GM23338 (cell line): ENCODE data around the gene ZNF891. TPM values are rescaled to one million over a fixed set of nuclear protein-coding genes. Genes with fewer than 3 reads are reported as not detected.

Experiments
- ATAC-seq: fragments of 200-7000 bp; cut with Tn5 transposase; 3 replicates; pipeline ENCODE4 v1.9.1; 2020
- DNase-seq: peaks from one replicate; pipeline ENCODE4 v3.0.0-alpha.2; 2015; ENCODE audit warnings: low spot score
- H2AFZ ChIP-seq: fragments of 200-600 bp; sonication (generic); 2 replicates; pipeline ENCODE4 v1.8.0; 2016; ENCODE audit warnings: antibody characterized with exemption, mild to moderate bottlenecking, moderate library complexity
- H3F3A ChIP-seq: fragments of 200-600 bp; sonication (generic); replicated peaks from 2 replicates; pipeline ENCODE4 v1.8.0; 2017; ENCODE audit warnings: antibody characterized with exemption, mixed run types, low read depth
- H3K27ac ChIP-seq: fragments of 200-600 bp; sonication (generic); 2 replicates; pipeline ENCODE4 v1.6.1; 2016; ENCODE audit warnings: low read depth
- H3K27me3 ChIP-seq: fragments of 200-600 bp; sonication (generic); 2 replicates; pipeline ENCODE4 v1.8.0; 2016; ENCODE audit warnings: mild to moderate bottlenecking, mixed run types, moderate library complexity; ENCODE audit not compliant: insufficient read depth
- H3K36me3 ChIP-seq: fragments of 200-600 bp; sonication (generic); 2 replicates; pipeline ENCODE4 v1.8.0; 2016; ENCODE audit warnings: mild to moderate bottlenecking; ENCODE audit not compliant: insufficient read depth
- H3K4me1 ChIP-seq: fragments of 200-600 bp; sonication (generic); 2 replicates; pipeline ENCODE4 v1.8.0; 2016; ENCODE audit warnings: mild to moderate bottlenecking, moderate library complexity; ENCODE audit not compliant: insufficient read depth
- H3K4me2 ChIP-seq: fragments of 200-600 bp; sonication (generic); 2 replicates; pipeline ENCODE4 v1.7.1; 2017; ENCODE audit warnings: mixed run types
- H3K4me3 ChIP-seq: fragments of 200-600 bp; sonication (generic); 2 replicates; pipeline ENCODE4 v1.6.1; 2016; ENCODE audit warnings: mixed run types
- H3K79me2 ChIP-seq: fragments of 200-600 bp; sonication (generic); replicated peaks from 2 replicates; pipeline ENCODE4 v1.8.0; 2017; ENCODE audit warnings: mild to moderate bottlenecking; ENCODE audit not compliant: insufficient read depth
- H3K9me2 ChIP-seq: fragments of 200-600 bp; sonication (generic); 2 replicates; pipeline ENCODE4 v1.8.0; 2017; ENCODE audit not compliant: insufficient read depth
- H4K20me1 ChIP-seq: fragments of 200-600 bp; sonication (generic); replicated peaks from 2 replicates; pipeline ENCODE4 v1.8.0; 2017; ENCODE audit warnings: mild to moderate bottlenecking; ENCODE audit not compliant: insufficient read depth
- H3K27ac Mint-ChIP-seq: 2 replicates; pipeline ENCODE4 v1.8.0; 2020; ENCODE audit warnings: inconsistent platforms, mild to moderate bottlenecking, moderate library complexity, mixed read lengths
- H3K27me3 Mint-ChIP-seq: 3 replicates; pipeline ENCODE4 v1.8.0; 2022; ENCODE audit warnings: low read depth, mild to moderate bottlenecking, moderate library complexity, mixed read lengths, inconsistent platforms; ENCODE audit not compliant: insufficient read depth, poor library complexity
- H3K36me3 Mint-ChIP-seq: 3 replicates; pipeline ENCODE4 v1.8.0; 2021; ENCODE audit warnings: low read depth, mild to moderate bottlenecking, inconsistent platforms, moderate library complexity, mixed read lengths
- H3K4me1 Mint-ChIP-seq: 3 replicates; pipeline ENCODE4 v1.8.0; 2020; ENCODE audit warnings: mild to moderate bottlenecking, inconsistent platforms, mixed read lengths
- H3K4me3 Mint-ChIP-seq: 3 replicates; pipeline ENCODE4 v1.8.0; 2021; ENCODE audit warnings: moderate library complexity, mild to moderate bottlenecking, inconsistent platforms, mixed read lengths
- H3K9me3 Mint-ChIP-seq: 3 replicates; pipeline ENCODE4 v1.8.0; 2020; ENCODE audit warnings: moderate library complexity, mild to moderate bottlenecking, inconsistent platforms, mixed read lengths
- EZH2 ChIP-seq: fragments of 200-600 bp; sonication (generic); IDR thresholded peaks from one replicate; pipeline ENCODE4 v1.8.0; 2017; ENCODE audit warnings: antibody characterized with exemption, mild to moderate bottlenecking, low read depth; ENCODE audit not compliant: unreplicated experiment
- EZH2phosphoT487 ChIP-seq: fragments of 200-600 bp; sonication (generic); IDR thresholded peaks from one replicate; pipeline ENCODE4 v1.8.1; 2018; ENCODE audit warnings: antibody characterized with exemption; ENCODE audit not compliant: unreplicated experiment
- REST ChIP-seq: IDR thresholded peaks from one replicate; pipeline ENCODE4 v1.6.1; 2018; ENCODE audit warnings: antibody characterized with exemption; ENCODE audit not compliant: unreplicated experiment
- ZNF331 ChIP-seq: fragments of 250-450 bp; sonication (Bioruptor Pico); IDR thresholded peaks from 2 replicates; pipeline ENCODE4 v1.5.0; 2020; ENCODE audit warnings: low read depth, mild to moderate bottlenecking, moderate library complexity
- polyA plus RNA-seq: library from polyadenylated mRNA; unstranded; fragments of >200 nt; fragmentation: Nextera tagmentation; extraction: Ambion mirVana; gene quantifications from 2 replicates; pipeline ENCODE4 v1.2.1, GENCODE V29; 2016
- total RNA-seq: library from RNA; depleted of rRNA; stranded (reverse); fragments of >200 nt; shearing (Covaris generic); gene quantifications from 2 replicates; pipeline ENCODE4 v1.2.3, GENCODE V29; 2014
- TF ChIP-seq, protein P1 (sequence below): IDR thresholded peaks from 2 replicates; pipeline ENCODE4 v1.6.1; 2016; ENCODE audit warnings: antibody characterized with exemption

Gene ZNF891
- total and polyA plus RNA-seq, 2 experiments from 2014 or later: 1.8 to 5.4 TPM

GRCh38 chr12:133129368-133130037, 571 bp downstream of the ZNF891 start:
- Histone ChIP-seq H3K4me2 (peak overlapping the region; percentile 94), H2AFZ (peak overlapping the region; percentile 98), H3K4me3 (peak overlapping the region; percentile 68), H3K4me1 (no peaks in the 10 kb centered on the region), H3K79me2 (peaks cover 85% of the 10 kb centered on the region), H3K36me3 (peaks cover 43% of the 10 kb centered on the region), H3K27me3 (no peaks in the 10 kb centered on the region), H3K9me2 (no peaks in the 10 kb centered on the region), H4K20me1 (no peaks in the 10 kb centered on the region), H3K27ac (peak overlapping the region; percentile 87; the same call in 1 of the 2 replicates), H3F3A (no peaks in the 10 kb centered on the region)
- DNase-seq: peak; percentile 37
- no peak for TF ChIP-seq ZNF331
- TF ChIP-seq, protein P1, sequence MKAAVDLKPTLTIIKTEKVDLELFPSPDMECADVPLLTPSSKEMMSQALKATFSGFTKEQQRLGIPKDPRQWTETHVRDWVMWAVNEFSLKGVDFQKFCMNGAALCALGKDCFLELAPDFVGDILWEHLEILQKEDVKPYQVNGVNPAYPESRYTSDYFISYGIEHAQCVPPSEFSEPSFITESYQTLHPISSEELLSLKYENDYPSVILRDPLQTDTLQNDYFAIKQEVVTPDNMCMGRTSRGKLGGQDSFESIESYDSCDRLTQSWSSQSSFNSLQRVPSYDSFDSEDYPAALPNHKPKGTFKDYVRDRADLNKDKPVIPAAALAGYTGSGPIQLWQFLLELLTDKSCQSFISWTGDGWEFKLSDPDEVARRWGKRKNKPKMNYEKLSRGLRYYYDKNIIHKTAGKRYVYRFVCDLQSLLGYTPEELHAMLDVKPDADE: no peak
- peak; percentile 37 for TF ChIP-seq REST
- no peak for TF ChIP-seq EZH2phosphoT487
- no peak; the same call in 2 of the 3 replicates for ATAC-seq
- Mint-ChIP-seq H3K36me3 (peaks cover 90% of the 10 kb centered on the region), H3K27me3 (peaks cover 12% of the 10 kb centered on the region), H3K4me3 (peak overlapping the region; percentile 99), H3K27ac (no peak overlapping the region), H3K4me1 (peaks cover 3% of the 10 kb centered on the region; the same call in 2 of the 3 replicates), H3K9me3 (peaks cover 76% of the 10 kb centered on the region)

- H3K4me1 ChIP-seq: no peaks in the 10 kb centered on the region
- no peaks in the 10 kb centered on the region for H3F3A ChIP-seq
- no peak overlapping the region for H2AFZ ChIP-seq
- TF ChIP-seq ZNF331: no peak
- TF ChIP-seq EZH2: no peak
- H3K79me2 ChIP-seq: peaks cover 82% of the 10 kb centered on the region
- peaks cover 98% of the 10 kb centered on the region for H3K9me3 Mint-ChIP-seq
- H3K9me2 ChIP-seq: no peaks in the 10 kb centered on the region
- H3K36me3 Mint-ChIP-seq: peaks cover 99% of the 10 kb centered on the region
- ATAC-seq (no peak), DNase-seq (no peak)
- peaks cover 10% of the 10 kb centered on the region for H3K27me3 Mint-ChIP-seq
- no peaks in the 10 kb centered on the region for H4K20me1 ChIP-seq
- H3K27me3 ChIP-seq: no peaks in the 10 kb centered on the region
- H3K27ac ChIP-seq: no peak overlapping the region
- H3K4me2 ChIP-seq: no peak overlapping the region
- H3K4me3 ChIP-seq: no peak overlapping the region
- H3K27ac Mint-ChIP-seq: no peak overlapping the region
- no peak overlapping the region for H3K4me3 Mint-ChIP-seq
- peaks cover 90% of the 10 kb centered on the region for H3K36me3 ChIP-seq
- H3K4me1 Mint-ChIP-seq: no peaks in the 10 kb centered on the region
Observed at GRCh38 chr12:133124674-133125073, 5.4 kb downstream of the ZNF891 start.
